Activated CD4-positive, alpha-beta T cell treated with anti-CD3 and anti-CD28 coated beads, Interleukin-2, amount 10 ng/mL, durations not matched to agents 24 days and 14 days (primary cell): ENCODE results near the gene DPP10. TPM values are rescaled to one million over a fixed set of nuclear protein-coding genes. Genes with fewer than 3 reads are reported as not detected.

Source experiments
- DNase-seq: peaks from one replicate; pipeline ENCODE4 v3.0.0; 2022
- H3K27ac Mint-ChIP-seq: one replicate; pipeline ENCODE4 v1.8.0; 2022; ENCODE audit warnings: mild to moderate bottlenecking, mixed read lengths
- H3K27me3 Mint-ChIP-seq: one replicate; pipeline ENCODE4 v1.8.0; 2022; ENCODE audit warnings: mixed read lengths
- H3K36me3 Mint-ChIP-seq: one replicate; pipeline ENCODE4 v1.8.0; 2022; ENCODE audit warnings: low read depth, mild to moderate bottlenecking, mixed read lengths
- H3K4me1 Mint-ChIP-seq: one replicate; pipeline ENCODE4 v1.8.0; 2021; ENCODE audit warnings: mixed read lengths
- H3K4me3 Mint-ChIP-seq: one replicate; pipeline ENCODE4 v1.8.0; 2022; ENCODE audit warnings: mild to moderate bottlenecking, moderate library complexity, mixed read lengths
- H3K9me3 Mint-ChIP-seq: one replicate; pipeline ENCODE4 v1.8.0; 2021; ENCODE audit warnings: mixed read lengths
- intact Hi-C: fragments of 100-400 bp; cut with micrococcal nuclease; formaldehyde crosslinking; loops from one replicate; pipeline ENCODE4 v1.15.1; 2023
- total RNA-seq: library from RNA; stranded (reverse); gene quantifications from 2 replicates; pipeline ENCODE4 v1.2.3, GENCODE V29; 2022

DPP10 gene
- total RNA-seq, 1 donor from 2014 or later: not detected

DNA sequence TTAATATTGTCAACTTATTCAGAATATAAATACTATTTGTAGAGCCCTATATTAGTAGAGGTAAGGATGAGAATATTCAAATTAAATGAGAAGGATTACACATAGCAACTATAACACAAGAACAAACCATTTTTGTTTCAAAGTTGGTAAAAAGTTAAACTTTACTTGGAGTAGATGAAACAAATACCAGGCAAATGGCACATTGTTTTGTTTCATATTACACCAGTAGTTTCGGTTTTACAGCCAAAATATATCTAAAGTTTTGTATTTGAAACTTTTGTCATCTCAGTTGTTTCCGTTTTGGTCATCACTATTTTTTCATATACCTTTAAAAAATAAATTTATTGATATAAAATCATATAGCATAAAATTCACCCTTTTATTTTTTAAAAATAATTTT is 1039.4 kb downstream of the DPP10 start:
- DNase-seq: no peak
- intact Hi-C loops: no loop called here
- Mint-ChIP-seq H3K4me3 (no peak overlapping the region), H3K9me3 (peaks cover 4% of the 10 kb centered on the region), H3K27ac (no peak overlapping the region), H3K27me3 (no peaks in the 10 kb centered on the region), H3K4me1 (no peaks in the 10 kb centered on the region), H3K36me3 (no peaks in the 10 kb centered on the region)

DNA sequence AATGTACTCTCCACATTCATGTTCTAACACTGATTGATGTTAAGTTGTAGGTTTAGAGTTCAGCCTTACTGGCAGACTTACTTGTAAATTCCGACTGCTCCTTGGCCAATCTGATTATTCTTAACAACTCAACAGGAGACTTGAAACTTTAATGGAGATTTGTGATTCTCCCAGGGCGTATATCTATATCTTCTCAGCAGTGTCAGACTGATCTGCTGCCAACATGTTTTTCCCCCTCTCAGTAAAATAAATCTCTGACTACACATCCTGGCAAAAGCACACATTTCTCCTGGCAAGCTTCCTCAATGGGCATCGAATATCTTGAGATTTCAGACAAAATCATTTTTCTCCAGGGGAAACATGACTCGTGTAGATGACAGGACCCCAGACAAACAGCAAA is 1041.2 kb downstream of the DPP10 start:
- Mint-ChIP-seq H3K36me3 (no peaks in the 10 kb centered on the region), H3K4me1 (no peaks in the 10 kb centered on the region), H3K9me3 (peaks cover 4% of the 10 kb centered on the region), H3K27me3 (no peaks in the 10 kb centered on the region), H3K27ac (no peak overlapping the region), H3K4me3 (no peak overlapping the region)
- no peak for DNase-seq
- intact Hi-C loops: no loop called here

GRCh38 chr2:115484486-115484885 is 1042.0 kb downstream of the DPP10 start:
- Mint-ChIP-seq H3K9me3 (peaks cover 4% of the 10 kb centered on the region), H3K4me1 (no peaks in the 10 kb centered on the region), H3K27ac (no peak overlapping the region), H3K4me3 (no peak overlapping the region), H3K27me3 (no peaks in the 10 kb centered on the region), H3K36me3 (no peaks in the 10 kb centered on the region)
- no peak for DNase-seq
- intact Hi-C loops: no loop called here

DNA sequence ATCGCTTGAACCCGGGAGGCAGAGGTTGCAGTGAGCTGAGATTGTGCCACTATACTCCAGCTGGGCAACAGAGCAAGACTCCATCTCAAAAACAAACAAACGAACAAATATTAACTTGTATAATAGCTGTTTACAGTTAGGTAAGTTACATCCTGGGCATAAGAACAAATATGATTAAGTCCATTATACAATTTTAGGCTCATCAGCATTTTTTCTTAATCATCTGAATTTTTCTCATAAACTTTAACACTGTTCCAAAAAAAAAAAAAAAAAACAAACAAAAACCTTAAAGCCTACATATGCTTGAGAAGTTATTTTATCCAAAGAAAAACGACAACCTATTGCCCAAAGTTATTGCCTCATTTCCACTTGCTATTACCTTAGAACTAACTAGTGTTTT is 1042.5 kb downstream of the DPP10 start:
- peaks cover 4% of the 10 kb centered on the region for H3K9me3 Mint-ChIP-seq
- no peak overlapping the region for H3K27ac Mint-ChIP-seq
- DNase-seq: no peak
- H3K4me1 Mint-ChIP-seq: no peaks in the 10 kb centered on the region
- H3K4me3 Mint-ChIP-seq: no peak overlapping the region
- no peaks in the 10 kb centered on the region for H3K36me3 Mint-ChIP-seq
- intact Hi-C loops: no loop called here
- no peaks in the 10 kb centered on the region for H3K27me3 Mint-ChIP-seq

- H3K27ac Mint-ChIP-seq: no peak overlapping the region
- no peak overlapping the region for H3K4me3 Mint-ChIP-seq
- no peaks in the 10 kb centered on the region for H3K27me3 Mint-ChIP-seq
- DNase-seq: no peak
- no peaks in the 10 kb centered on the region for H3K36me3 Mint-ChIP-seq
- H3K9me3 Mint-ChIP-seq: no peaks in the 10 kb centered on the region
- intact Hi-C loops: no loop called here
- H3K4me1 Mint-ChIP-seq: no peaks in the 10 kb centered on the region
These were observed 1048.8 kb downstream of the DPP10 start for GRCh38 chr2:115491186-115491793.

DNA sequence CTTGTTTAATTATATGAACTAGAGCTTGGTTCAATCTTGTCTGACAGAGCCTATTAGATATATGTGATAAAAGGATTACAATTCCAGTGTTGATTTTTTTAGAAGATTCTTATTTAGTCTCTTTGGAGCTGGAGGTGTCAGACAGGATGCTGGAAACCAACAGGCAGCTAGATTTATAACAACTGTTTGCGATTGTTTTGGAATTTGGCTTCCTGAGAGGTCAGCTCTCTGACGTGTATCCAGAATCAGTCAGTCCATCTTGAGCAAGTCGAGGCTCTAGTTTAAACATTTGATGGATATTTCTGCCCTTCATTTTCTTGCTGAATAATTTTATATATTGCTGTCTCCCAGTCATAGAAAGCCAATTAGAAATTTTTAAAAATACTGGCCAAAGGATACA is 1062.9 kb downstream of the DPP10 start:
- Mint-ChIP-seq H3K27me3 (no peaks in the 10 kb centered on the region), H3K36me3 (no peaks in the 10 kb centered on the region), H3K9me3 (peaks cover 3% of the 10 kb centered on the region), H3K4me1 (no peaks in the 10 kb centered on the region), H3K4me3 (no peak overlapping the region), H3K27ac (no peak overlapping the region)
- no peak for DNase-seq
- intact Hi-C loops: no loop called here

DNA sequence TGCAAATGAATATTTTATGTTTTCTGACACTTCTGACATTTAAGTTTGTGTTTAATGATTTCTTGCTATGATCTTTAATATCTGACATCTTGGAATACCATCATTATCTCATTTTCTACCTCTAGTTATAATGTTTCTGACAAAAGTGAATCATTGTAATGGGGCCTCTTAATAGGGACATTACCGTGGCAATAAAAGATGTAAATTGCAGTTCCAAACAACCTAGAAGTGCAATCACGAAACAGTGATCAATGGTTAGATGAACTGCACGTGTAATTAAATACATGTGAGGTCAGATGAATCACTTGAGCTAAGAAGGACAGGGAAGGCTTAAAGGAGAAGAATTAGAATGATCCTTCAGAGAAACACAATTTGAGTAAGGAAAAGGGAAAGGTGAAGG is 1078.3 kb downstream of the DPP10 start:
- Mint-ChIP-seq H3K9me3 (peaks cover 7% of the 10 kb centered on the region), H3K36me3 (no peaks in the 10 kb centered on the region), H3K4me1 (no peaks in the 10 kb centered on the region), H3K27me3 (no peaks in the 10 kb centered on the region), H3K4me3 (no peak overlapping the region), H3K27ac (no peak overlapping the region)
- no peak for DNase-seq
- intact Hi-C loops: no loop called here

DNA sequence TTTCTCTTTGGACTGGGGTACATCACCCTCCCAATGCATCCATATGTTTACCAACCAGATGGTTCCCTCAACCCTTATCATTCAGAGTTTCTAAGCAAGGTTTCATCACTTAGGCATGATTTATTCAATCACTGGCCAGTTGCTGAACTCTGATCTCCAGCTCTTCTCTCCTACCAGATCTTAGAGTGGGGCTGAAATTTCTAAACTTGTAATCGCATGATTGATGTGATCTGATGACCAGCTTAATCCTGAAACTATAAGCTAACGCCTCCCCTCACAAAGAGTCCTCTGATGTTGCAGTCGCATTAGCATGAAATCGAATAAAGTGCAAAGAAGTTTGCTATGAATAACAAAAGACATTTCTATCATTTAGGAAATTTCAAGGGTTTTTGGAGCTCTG is 1082.0 kb downstream of the DPP10 start:
- no peak for DNase-seq
- Mint-ChIP-seq H3K36me3 (no peaks in the 10 kb centered on the region), H3K4me1 (no peaks in the 10 kb centered on the region), H3K9me3 (peaks cover 10% of the 10 kb centered on the region), H3K27me3 (no peaks in the 10 kb centered on the region), H3K27ac (no peak overlapping the region), H3K4me3 (no peak overlapping the region)
- intact Hi-C loops: no loop called here

DNA sequence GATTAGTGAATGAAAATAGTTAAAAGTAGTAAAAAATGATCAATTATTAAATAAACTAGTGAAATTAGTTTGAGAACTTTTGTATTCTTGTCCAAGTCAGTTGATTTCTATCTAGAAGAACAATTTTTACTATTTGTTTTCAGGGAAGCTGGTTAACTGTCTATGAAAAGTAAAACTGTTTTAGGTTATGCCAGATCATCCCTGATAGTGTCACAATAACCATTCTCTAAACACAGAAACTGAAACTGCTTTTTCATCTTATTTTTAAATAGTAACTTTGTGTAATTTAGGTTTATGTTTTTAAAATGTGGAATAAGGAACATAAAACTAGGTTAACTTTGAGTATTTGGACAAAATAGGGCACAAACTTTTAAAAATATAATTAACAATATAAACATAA is 1087.2 kb downstream of the DPP10 start:
- H3K27me3 Mint-ChIP-seq: no peaks in the 10 kb centered on the region
- H3K27ac Mint-ChIP-seq: no peak overlapping the region
- H3K9me3 Mint-ChIP-seq: peaks cover 4% of the 10 kb centered on the region
- DNase-seq: no peak
- no peak overlapping the region for H3K4me3 Mint-ChIP-seq
- intact Hi-C loops: no loop called here
- no peaks in the 10 kb centered on the region for H3K36me3 Mint-ChIP-seq
- H3K4me1 Mint-ChIP-seq: no peaks in the 10 kb centered on the region

DNA sequence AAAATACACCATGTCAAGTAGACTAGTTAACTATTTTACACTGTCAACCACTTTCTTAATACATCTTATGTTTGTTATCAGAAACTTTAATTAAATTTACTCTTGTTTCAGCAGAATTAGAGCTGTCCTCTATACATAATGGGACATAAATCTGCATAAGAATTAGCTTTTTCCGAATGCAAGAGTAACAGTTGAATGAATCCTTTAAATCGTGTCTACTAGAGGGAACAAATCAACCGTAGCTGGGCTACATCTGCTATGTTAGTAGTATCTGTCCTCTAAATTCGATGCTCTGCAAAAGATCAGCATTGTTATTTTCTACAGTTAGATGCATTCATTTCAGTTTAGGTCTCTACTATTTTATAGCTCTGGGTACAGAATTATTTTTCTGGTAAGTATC is 1090.6 kb downstream of the DPP10 start:
- Mint-ChIP-seq H3K4me3 (no peak overlapping the region), H3K36me3 (no peaks in the 10 kb centered on the region), H3K27me3 (no peaks in the 10 kb centered on the region), H3K27ac (no peak overlapping the region), H3K9me3 (peaks cover 4% of the 10 kb centered on the region), H3K4me1 (no peaks in the 10 kb centered on the region)
- intact Hi-C loops: no loop called here
- no peak for DNase-seq

- intact Hi-C loops: no loop called here
- DNase-seq: no peak
- H3K4me1 Mint-ChIP-seq: no peaks in the 10 kb centered on the region
- no peaks in the 10 kb centered on the region for H3K27me3 Mint-ChIP-seq
- H3K4me3 Mint-ChIP-seq: no peak overlapping the region
- H3K27ac Mint-ChIP-seq: no peak overlapping the region
- H3K36me3 Mint-ChIP-seq: no peaks in the 10 kb centered on the region
- H3K9me3 Mint-ChIP-seq: no peaks in the 10 kb centered on the region
These were observed 1099.4 kb downstream of the DPP10 start for GRCh38 chr2:115541814-115542213.

DNA sequence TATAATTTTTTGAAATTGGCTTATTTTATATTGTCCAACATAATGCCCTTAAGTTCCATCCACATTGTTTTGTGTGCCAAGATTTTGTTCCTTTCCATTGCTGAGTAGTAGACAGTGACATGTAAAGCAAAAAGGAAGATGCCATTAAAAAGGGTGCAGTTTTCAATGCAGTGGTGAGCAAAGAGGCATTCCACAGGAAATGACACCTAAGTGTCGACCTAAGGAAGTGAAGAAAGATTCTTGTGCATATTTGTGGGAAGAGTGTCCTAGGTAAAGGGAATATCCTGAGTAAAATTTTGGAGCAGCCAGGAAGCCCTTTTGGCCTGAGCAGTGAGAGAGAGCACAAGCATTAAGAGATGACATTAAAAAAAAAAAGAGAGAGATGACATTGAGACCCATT is 1099.9 kb downstream of the DPP10 start:
- Mint-ChIP-seq H3K9me3 (no peaks in the 10 kb centered on the region), H3K27me3 (no peaks in the 10 kb centered on the region), H3K27ac (no peak overlapping the region), H3K4me3 (no peak overlapping the region), H3K36me3 (no peaks in the 10 kb centered on the region), H3K4me1 (no peaks in the 10 kb centered on the region)
- DNase-seq: no peak
- intact Hi-C loops: no loop called here

DNA sequence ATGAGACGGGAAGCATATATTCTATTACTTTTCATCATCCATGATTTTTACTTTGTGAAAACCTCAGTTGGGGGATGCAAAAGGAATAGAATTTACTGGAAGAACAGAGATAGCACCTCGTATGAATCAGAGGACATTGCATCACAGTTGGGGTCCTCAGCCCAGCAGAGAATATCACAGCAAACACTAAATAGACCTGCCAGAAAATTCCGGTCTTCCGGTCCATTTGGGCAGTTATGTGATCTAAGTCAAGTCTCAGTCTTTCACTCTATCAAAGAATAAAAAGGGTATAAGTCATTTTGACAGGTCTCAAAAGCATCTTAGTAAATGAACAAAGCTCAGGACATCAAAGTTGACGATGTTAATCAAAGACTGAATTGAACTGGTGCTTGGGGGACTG is 1100.6 kb downstream of the DPP10 start:
- Mint-ChIP-seq H3K9me3 (no peaks in the 10 kb centered on the region), H3K4me3 (no peak overlapping the region), H3K36me3 (no peaks in the 10 kb centered on the region), H3K4me1 (no peaks in the 10 kb centered on the region), H3K27ac (no peak overlapping the region), H3K27me3 (no peaks in the 10 kb centered on the region)
- intact Hi-C loops: no loop called here
- DNase-seq: no peak

DNA sequence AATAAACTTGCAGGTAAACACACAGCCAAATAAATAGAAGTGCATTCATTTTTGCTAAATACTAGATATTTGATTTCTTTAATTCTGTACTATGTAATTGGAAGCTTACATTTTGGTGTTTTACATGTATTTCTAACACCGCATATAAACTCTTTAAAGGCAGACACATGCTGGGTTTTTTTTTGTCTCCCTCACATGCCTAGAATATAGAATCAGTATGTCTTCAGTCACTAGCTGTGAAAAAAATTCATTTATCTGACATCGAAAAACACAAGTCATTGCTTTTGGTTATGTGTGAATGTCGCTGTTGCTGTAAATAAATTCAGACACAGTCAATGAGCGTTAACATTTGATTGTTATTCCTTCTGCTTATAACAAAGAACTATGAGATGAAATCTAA is 1101.0 kb downstream of the DPP10 start:
- Mint-ChIP-seq H3K4me1 (no peaks in the 10 kb centered on the region), H3K27ac (no peak overlapping the region), H3K9me3 (no peaks in the 10 kb centered on the region), H3K4me3 (no peak overlapping the region), H3K36me3 (no peaks in the 10 kb centered on the region), H3K27me3 (no peaks in the 10 kb centered on the region)
- no peak for DNase-seq
- intact Hi-C loops: no loop called here

GRCh38 chr2:115549611-115550130 is 1107.2 kb downstream of the DPP10 start:
- no peaks in the 10 kb centered on the region for H3K36me3 Mint-ChIP-seq
- no peaks in the 10 kb centered on the region for H3K27me3 Mint-ChIP-seq
- no peak overlapping the region for H3K27ac Mint-ChIP-seq
- H3K4me1 Mint-ChIP-seq: no peaks in the 10 kb centered on the region
- H3K4me3 Mint-ChIP-seq: no peak overlapping the region
- no peak for DNase-seq
- peaks cover 4% of the 10 kb centered on the region for H3K9me3 Mint-ChIP-seq
- intact Hi-C loops: no loop called here
